Glutamatergic neuron (in vitro differentiated cells): ENCODE data around the gene DUS1L. TPM values are rescaled to one million over a fixed set of nuclear protein-coding genes. Genes with fewer than 3 reads are reported as not detected.

ENCODE experiments used
- DNase-seq: peaks from one replicate; pipeline ENCODE4 v3.0.0; 2022
- H3K27ac Mint-ChIP-seq: one replicate; pipeline ENCODE4 v1.8.0; 2020; ENCODE audit warnings: mild to moderate bottlenecking, mixed read lengths, inconsistent platforms; ENCODE audit not compliant: unreplicated experiment
- H3K27me3 Mint-ChIP-seq: one replicate; pipeline ENCODE4 v1.8.0; 2020; ENCODE audit warnings: mild to moderate bottlenecking, moderate library complexity, mixed read lengths, inconsistent platforms; ENCODE audit not compliant: unreplicated experiment
- H3K36me3 Mint-ChIP-seq: one replicate; pipeline ENCODE4 v1.8.0; 2020; ENCODE audit warnings: mild to moderate bottlenecking, mixed read lengths, inconsistent platforms; ENCODE audit not compliant: unreplicated experiment
- H3K4me1 Mint-ChIP-seq: one replicate; pipeline ENCODE4 v1.8.0; 2020; ENCODE audit warnings: mild to moderate bottlenecking, low read depth, mixed read lengths, inconsistent platforms; ENCODE audit not compliant: unreplicated experiment
- H3K4me3 Mint-ChIP-seq: one replicate; pipeline ENCODE4 v1.8.0; 2020; ENCODE audit warnings: mild to moderate bottlenecking, mixed read lengths, inconsistent platforms; ENCODE audit not compliant: unreplicated experiment
- H3K9me3 Mint-ChIP-seq: one replicate; pipeline ENCODE4 v1.8.0; 2020; ENCODE audit warnings: mild to moderate bottlenecking, moderate library complexity, mixed read lengths, inconsistent platforms; ENCODE audit not compliant: unreplicated experiment
- total RNA-seq: library from RNA; stranded (reverse); fragmentation: NEBNext Ultra II Directional; extraction: Animal tissue kit (Norgen Biotek cat#: 25700); gene quantifications from one replicate; pipeline ENCODE4 v1.2.1, GENCODE V29; 2021; ENCODE audit not compliant: unreplicated experiment
- TF ChIP-seq, protein P1 (sequence below): fragments of 200-600 bp; sonication (generic); IDR thresholded peaks from one replicate; pipeline ENCODE4 v1.5.0; 2021; ENCODE audit not compliant: partially characterized antibody, unreplicated experiment

Gene DUS1L
- total RNA-seq, 1 donor from 2014 or later: 122 TPM

DNA sequence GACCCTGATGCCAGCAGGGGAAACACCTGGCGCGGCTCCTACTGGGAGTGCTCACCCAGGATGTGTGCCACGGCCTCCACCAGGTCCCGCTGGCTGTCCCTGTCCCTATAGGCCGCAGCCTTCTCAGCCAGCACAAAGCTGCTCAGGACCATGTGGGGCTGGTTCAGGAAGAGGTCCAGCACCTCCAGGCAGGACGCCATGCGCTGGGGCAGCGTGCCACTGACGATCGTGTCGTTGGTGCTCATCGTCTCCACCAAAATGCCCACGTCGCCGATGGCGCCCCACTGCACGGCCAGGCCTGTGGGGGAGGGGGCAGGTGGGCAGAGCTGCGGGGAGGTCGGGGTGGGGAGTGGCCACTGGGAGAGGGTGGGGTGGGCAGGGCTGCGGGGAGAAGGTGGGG lies 15.9 kb upstream of the DUS1L start:
- Mint-ChIP-seq H3K27me3 (peaks cover 5% of the 10 kb centered on the region), H3K27ac (no peak overlapping the region), H3K4me3 (no peak overlapping the region), H3K4me1 (no peaks in the 10 kb centered on the region), H3K9me3 (peaks cover 8% of the 10 kb centered on the region), H3K36me3 (no peaks in the 10 kb centered on the region)
- DNase-seq: no peak
- TF ChIP-seq, protein P1, sequence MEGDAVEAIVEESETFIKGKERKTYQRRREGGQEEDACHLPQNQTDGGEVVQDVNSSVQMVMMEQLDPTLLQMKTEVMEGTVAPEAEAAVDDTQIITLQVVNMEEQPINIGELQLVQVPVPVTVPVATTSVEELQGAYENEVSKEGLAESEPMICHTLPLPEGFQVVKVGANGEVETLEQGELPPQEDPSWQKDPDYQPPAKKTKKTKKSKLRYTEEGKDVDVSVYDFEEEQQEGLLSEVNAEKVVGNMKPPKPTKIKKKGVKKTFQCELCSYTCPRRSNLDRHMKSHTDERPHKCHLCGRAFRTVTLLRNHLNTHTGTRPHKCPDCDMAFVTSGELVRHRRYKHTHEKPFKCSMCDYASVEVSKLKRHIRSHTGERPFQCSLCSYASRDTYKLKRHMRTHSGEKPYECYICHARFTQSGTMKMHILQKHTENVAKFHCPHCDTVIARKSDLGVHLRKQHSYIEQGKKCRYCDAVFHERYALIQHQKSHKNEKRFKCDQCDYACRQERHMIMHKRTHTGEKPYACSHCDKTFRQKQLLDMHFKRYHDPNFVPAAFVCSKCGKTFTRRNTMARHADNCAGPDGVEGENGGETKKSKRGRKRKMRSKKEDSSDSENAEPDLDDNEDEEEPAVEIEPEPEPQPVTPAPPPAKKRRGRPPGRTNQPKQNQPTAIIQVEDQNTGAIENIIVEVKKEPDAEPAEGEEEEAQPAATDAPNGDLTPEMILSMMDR: no peak

DNA sequence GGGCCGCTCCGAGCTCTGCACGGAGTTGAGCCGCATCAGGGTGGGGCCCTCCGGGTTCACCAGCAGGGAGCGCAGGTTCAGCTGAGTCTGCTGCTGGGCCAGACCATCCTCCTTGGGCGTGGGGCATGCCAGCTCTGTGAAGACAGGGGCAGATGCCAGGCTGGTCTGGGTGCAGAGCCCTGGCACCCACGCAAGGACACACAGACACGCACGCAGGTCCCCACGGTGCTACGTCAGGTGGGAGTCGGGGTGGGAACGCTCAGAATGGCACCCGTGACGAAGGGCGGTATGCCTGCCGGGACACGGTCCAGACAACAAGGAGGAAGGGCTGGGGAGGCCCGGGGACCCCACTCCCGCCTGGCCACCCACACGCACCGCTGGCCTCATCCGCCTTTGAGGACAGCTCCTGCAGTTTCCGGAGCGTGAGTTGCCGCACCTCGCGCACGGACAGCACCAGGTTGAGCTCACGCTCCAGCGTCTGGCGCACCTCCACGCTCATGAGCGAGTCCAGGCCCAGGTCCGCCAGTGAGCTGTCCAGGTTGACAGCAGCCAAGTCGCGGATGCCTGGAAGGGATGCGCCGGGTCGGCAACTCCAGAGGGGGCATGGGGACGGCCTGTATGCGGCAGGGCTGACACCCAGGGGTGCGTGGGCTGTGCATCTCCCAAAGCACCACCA lies 15.3 kb upstream of the DUS1L start:
- Mint-ChIP-seq H3K4me3 (no peak overlapping the region), H3K9me3 (peaks cover 8% of the 10 kb centered on the region), H3K27me3 (peaks cover 5% of the 10 kb centered on the region), H3K27ac (no peak overlapping the region), H3K36me3 (no peaks in the 10 kb centered on the region), H3K4me1 (no peaks in the 10 kb centered on the region)
- TF ChIP-seq, protein P1: no peak
- DNase-seq: no peak

DNA sequence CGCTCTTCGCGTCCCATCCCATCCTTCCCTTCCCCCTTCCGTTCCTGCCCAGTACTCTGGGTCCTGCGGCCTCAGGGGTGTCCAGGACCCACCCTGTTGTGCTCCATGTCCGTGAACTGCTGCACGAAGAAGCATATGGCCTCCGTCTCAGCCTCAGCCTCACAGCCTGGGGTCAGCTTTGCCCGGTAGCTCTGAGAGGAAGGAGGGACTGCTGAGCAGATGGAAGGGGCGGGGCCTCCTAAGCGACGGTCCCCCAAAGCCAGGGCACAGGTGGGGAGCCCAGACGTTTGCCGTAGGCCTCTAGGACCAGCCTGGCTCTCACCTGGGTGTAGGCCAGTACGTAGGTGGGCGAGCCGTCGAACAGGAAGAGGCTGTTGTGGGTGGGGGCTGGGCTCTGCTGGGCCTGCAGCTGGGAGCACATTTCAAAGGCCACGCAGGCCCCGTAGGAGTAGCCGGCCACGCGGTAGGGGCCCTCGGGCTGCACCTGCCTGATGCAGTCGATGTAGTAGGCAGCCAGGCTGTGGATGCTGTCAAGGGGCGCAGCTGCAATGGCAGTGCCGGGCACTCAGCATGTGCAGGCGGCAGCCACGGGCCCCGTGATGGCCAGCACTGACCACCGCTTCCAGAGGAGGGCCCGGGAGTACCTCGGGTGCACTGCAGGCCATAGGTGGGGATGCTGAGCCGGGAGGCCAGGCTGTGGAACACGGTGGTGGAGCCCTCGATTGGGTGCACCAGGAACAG lies 14.6 kb upstream of the DUS1L start:
- H3K4me3 Mint-ChIP-seq: peak overlapping the region; percentile 15
- peaks cover 5% of the 10 kb centered on the region for H3K27me3 Mint-ChIP-seq
- no peaks in the 10 kb centered on the region for H3K36me3 Mint-ChIP-seq
- TF ChIP-seq, protein P1: no peak
- peaks cover 8% of the 10 kb centered on the region for H3K9me3 Mint-ChIP-seq
- no peak overlapping the region for H3K27ac Mint-ChIP-seq
- H3K4me1 Mint-ChIP-seq: no peaks in the 10 kb centered on the region
- DNase-seq: no peak

DNA sequence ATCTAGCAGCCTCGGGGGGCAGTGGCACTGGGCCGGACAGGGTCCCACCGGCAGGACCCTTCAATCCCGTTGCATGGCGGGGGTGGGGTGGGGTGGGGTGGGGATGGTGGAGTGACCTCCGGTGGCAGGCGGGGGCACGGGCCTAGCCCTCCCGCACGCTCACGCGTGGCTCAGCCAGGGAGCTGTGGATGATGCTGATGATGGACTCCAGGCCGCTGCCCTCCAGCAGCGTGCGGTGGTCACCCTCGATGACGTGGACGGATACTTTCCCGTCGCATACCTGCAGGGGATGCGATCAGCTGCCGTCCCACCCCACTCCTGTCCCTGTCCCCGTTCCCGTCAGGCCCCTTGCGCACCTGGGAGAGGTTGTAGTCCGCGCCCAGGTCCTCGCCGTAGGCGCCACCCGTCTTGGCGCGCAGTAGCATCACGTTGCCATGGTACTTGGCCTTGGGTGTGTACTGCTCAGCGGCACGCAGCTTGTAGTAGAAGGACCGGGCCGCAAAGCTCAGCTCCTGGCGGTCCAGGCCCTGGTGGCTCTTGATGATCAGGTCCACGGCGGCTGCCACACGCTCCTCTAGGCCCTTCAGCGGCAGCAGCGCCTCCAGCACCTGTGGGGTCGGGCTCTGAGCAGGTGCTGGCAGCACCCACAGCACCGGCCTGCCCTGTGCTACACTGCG lies 13.5 kb upstream of the DUS1L start:
- peaks cover 8% of the 10 kb centered on the region for H3K9me3 Mint-ChIP-seq
- no peaks in the 10 kb centered on the region for H3K4me1 Mint-ChIP-seq
- no peak overlapping the region for H3K4me3 Mint-ChIP-seq
- H3K27me3 Mint-ChIP-seq: peaks cover 5% of the 10 kb centered on the region
- H3K36me3 Mint-ChIP-seq: no peaks in the 10 kb centered on the region
- no peak overlapping the region for H3K27ac Mint-ChIP-seq
- DNase-seq: no peak
- TF ChIP-seq, protein P1: no peak
